Erythroblast (primary cell): ENCODE results near the gene DUSP14.

Experiments used
- DNase-seq, 2 experiments: peaks; one replicate each; lab custom pipeline; 2025; lab: John Stamatoyannopoulos, UW
- GATA1 ChIP-seq: IDR thresholded peaks from 2 replicates; pipeline ENCODE4 v1.6.1; 2011; ENCODE audit warnings: low read depth, mild to moderate bottlenecking, control low read depth, low read length, moderate library complexity
- POLR2A ChIP-seq: IDR thresholded peaks from 2 replicates; pipeline ENCODE4 v1.6.1; 2011; ENCODE audit warnings: mild to moderate bottlenecking, low read length

Gene DUSP14

DNA sequence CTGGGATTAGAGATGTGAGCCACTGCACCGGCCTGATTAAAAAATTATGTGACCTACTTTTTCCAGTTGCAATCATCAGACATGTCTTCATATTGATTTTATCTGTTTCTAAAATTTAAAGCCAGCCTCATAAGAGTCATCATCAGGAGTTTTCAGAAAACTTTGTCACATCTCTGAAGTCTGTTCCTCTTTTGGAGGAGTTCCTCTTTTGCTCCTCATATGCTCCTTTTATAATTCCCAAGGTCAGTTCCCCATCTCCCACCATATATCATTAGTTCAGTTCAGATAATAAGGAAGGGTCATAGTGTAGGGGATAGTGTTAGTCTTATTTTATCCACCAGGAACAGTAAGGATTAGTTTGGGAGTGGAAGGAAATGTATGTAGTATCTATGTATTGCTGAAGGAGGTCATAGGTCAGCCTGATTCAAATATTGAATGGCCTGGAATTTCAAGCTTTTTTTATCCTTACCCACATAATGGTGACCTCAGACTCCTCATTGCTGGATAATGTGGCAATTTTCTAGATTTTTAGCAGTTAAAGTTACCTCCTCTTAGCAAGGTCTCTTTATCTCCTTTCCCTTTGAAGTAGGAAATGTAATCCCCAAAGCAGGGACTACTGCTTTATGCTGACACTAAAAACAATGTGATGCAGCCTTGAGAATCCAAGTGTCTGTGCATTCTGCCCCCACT lies 13.8 kb upstream of the DUSP14 start:
- DNase-seq = no peak
- TF ChIP-seq GATA1 (no peak), POLR2A (no peak)

GRCh38 chr17:37476431-37477120 lies 13.1 kb upstream of the DUSP14 start:
- TF ChIP-seq POLR2A = no peak
- TF ChIP-seq GATA1 = no peak
- no peak for DNase-seq

DNA sequence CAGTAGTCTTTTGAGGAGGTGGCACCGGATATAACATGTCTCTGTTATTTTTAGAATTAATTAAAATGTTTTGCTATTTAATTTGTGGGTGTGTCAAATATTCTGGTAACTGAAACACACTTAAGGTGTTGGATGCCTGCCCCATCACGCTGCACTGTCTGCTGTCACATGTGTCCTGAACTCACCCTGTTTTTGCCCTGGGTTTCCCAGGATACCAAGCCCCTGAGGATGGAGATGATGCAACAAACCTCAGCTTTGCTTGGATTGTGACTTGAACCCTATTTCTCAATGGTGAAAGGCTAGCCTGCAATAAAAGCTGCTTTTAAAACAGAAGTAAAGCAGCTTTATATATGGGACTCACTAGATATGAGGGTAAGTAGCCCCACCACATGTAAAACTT lies 11.5 kb upstream of the DUSP14 start:
- no peak for DNase-seq
- TF ChIP-seq POLR2A (no peak), GATA1 (no peak)

GRCh38 chr17:37479025-37479424 lies 10.7 kb upstream of the DUSP14 start:
- no peak for TF ChIP-seq GATA1
- no peak for TF ChIP-seq POLR2A
- no peak for DNase-seq

- TF ChIP-seq POLR2A (no peak), GATA1 (no peak)
These were observed 9.3 kb upstream of the DUSP14 start for GRCh38 chr17:37480427-37480826.

GRCh38 chr17:37481001-37481665 lies 8.6 kb upstream of the DUSP14 start:
- DNase-seq = no peak

More at GRCh38 chr17:37480427-37480826, 9.3 kb upstream of the DUSP14 start:
- no peak for DNase-seq

GRCh38 chr17:37483311-37484039 lies 6.2 kb upstream of the DUSP14 start:
- TF ChIP-seq POLR2A (no peak), GATA1 (no peak)

More at GRCh38 chr17:37481001-37481665, 8.6 kb upstream of the DUSP14 start:
- TF ChIP-seq POLR2A = no peak
- no peak for TF ChIP-seq GATA1

DNA sequence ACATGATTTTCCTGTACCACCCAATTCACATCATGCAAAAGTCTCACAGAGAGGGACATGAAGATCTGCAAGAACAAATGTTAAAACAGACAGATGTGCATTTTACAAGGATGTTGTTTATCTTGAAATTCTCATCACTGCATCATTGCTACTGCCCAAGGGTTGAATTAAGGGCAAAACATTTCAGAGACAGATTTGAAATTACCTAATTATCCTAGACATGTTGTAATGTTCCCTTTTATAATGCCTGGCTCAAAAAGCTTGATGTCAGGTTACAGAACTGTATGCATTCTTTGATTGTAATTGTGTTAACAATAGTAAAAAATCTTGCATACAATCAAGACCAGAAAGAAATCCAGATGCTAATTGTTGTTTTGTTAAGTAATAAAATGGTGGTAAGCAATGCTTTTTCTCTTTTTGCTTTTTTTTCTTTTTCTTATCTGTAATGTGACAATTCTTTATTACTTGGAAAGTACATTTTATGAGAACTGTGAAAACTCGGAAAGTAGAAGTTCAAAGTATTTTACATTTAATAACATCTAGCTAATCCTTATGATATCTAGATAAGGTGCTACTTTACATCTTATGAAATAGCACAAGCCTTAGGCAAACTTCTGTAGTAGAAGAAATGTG lies 3.6 kb upstream of the DUSP14 start:
- no peak for DNase-seq
- TF ChIP-seq GATA1 (no peak), POLR2A (no peak)

More at GRCh38 chr17:37483311-37484039, 6.2 kb upstream of the DUSP14 start:
- no peak for DNase-seq

GRCh38 chr17:37488009-37488604 lies 1.6 kb upstream of the DUSP14 start:
- DNase-seq = peak; percentile 27 to 51
- no peak for TF ChIP-seq GATA1
- no peak for TF ChIP-seq POLR2A

DNA sequence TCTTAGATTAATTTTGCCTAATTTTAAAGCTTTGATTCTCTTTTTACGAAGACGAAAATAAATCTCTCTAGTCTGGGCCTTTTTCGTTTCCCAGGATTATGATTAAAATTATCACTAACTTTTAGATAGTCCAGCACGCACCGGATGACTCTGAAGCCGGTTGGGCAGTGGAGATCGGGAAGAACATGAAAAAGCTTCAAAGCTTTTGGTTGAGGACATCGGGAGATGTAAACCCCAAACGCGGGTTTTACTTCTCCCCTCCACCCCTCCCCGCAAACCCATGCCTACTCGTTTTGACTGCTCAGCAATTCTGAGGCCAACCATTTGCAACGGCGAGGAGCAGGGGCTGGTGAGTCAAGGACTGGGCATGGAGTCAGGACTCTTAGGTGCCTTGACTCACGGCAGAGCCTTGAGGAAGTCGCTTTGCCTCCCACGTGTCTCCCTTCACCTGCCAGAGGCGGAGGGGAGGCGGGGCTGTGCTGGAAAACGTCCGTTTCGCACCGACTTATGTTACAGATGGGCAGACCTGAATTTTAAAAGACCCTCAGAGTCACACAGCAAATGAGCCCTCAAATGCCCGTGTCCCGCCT lies 989 bp upstream of the DUSP14 start:
- peak; percentile 36 to 72 for DNase-seq
- no peak for TF ChIP-seq GATA1

- DNase-seq = peak; percentile 66 to 73
- no peak for TF ChIP-seq GATA1
These were observed 414 bp downstream of the DUSP14 start for GRCh38 chr17:37490022-37490587.
